Ishikawa (cell line): ENCODE measurements around the gene DRGX.

Experiments used
- RAD21 ChIP-seq: IDR thresholded peaks from 2 replicates; pipeline ENCODE4 v1.6.1; 2012; ENCODE audit warnings: low read depth
- ZBTB7A ChIP-seq: IDR thresholded peaks from 2 replicates; pipeline ENCODE4 v1.6.1; 2012; ENCODE audit warnings: low read depth
- TF ChIP-seq, protein P1 (sequence below): IDR thresholded peaks from 2 replicates; pipeline ENCODE4 v1.6.1; 2012

DNA sequence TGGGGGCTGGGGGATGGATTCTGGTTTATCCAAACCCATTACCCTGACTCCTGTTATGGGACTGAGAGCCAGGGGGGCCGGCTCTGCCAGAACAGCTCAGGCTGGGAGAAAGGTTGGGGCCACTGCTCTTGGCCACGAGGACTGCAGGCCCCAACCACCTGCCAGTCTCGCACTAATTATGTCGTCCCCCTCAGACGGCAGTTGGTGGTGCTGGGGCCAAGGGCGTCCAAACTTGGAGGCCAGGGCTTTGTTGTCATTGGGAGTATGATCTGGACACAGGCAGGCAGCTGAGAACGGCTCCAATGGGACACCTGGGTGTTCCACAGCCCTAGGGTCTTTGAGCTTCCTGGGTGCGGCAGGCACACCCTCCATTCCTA, 34.7 kb downstream of the DRGX start:
- TF ChIP-seq RAD21 (no peak), ZBTB7A (no peak)
- TF ChIP-seq, protein P1, sequence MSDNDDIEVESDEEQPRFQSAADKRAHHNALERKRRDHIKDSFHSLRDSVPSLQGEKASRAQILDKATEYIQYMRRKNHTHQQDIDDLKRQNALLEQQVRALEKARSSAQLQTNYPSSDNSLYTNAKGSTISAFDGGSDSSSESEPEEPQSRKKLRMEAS, result no peak
